ENCODE measurements around the gene LAMA3. TPM values are rescaled to one million over a fixed set of nuclear protein-coding genes. Genes with fewer than 3 reads are reported as not detected.

Gene LAMA3
- total and polyA plus RNA-seq, 2 experiments from 2014 or later: 3.9 to 4.9 TPM

- TF ChIP-seq EZH2 (IDR thresholded peaks at IDR 0.05; ENCODE audit: low read depth, unreplicated experiment) (no peak), EZH2phosphoT487 (IDR thresholded peaks at IDR 0.05; ENCODE audit: unreplicated experiment) (no peak), CTCF (conservative IDR thresholded peaks at IDR 0.05; ENCODE audit: low read depth in 2 of 2) (no peak)
Observed at GRCh38 chr18:23951206-23951605, 262.0 kb downstream of the LAMA3 start (continued).

GRCh38 chr18:23953984-23954383, 264.7 kb downstream of the LAMA3 start:
- H3K36me3 ChIP-seq (ENCODE audit: insufficient read depth): no peaks in the 10 kb centered on the region
- H3K9me3 Mint-ChIP-seq: no peaks in the 10 kb centered on the region
- no peak for DNase-seq (ENCODE audit: low spot score)
- peaks cover 35% of the 10 kb centered on the region for H3K4me1 Mint-ChIP-seq
- no peaks in the 10 kb centered on the region for H4K20me1 ChIP-seq (replicated peaks; ENCODE audit: insufficient read depth)
- H3K4me3 ChIP-seq: no peak overlapping the region
- peaks cover 2% of the 10 kb centered on the region for H3K27me3 Mint-ChIP-seq (ENCODE audit: insufficient read depth, low read depth, poor library complexity)
- no peak overlapping the region for H2AFZ ChIP-seq
- H3K9me2 ChIP-seq (ENCODE audit: insufficient read depth): no peaks in the 10 kb centered on the region; the same call in 1 of the 2 replicates
- peaks cover 35% of the 10 kb centered on the region for H3K4me1 ChIP-seq (ENCODE audit: insufficient read depth)
- no peak overlapping the region for H3K4me2 ChIP-seq
- ATAC-seq: no peak
- H3F3A ChIP-seq (replicated peaks; ENCODE audit: low read depth): peaks cover 14% of the 10 kb centered on the region; the same call in 1 of the 2 replicates
- no peaks in the 10 kb centered on the region for H3K79me2 ChIP-seq (replicated peaks; ENCODE audit: insufficient read depth)
- TF ChIP-seq ZNF114 (CRISPR knock-in tag; IDR thresholded peaks at IDR 0.05) (no peak), JUNB (IDR thresholded peaks at IDR 0.05; ENCODE audit: unreplicated experiment) (no peak), POLR2AphosphoS5 (IDR thresholded peaks at IDR 0.05; ENCODE audit: low read depth) (no peak), CREB1 (CRISPR knock-in tag; IDR thresholded peaks at IDR 0.05; ENCODE audit: low read depth) (no peak), ETS1 (IDR thresholded peaks at IDR 0.05) (no peak), STAT1 (IDR thresholded peaks at IDR 0.05; ENCODE audit: unreplicated experiment) (no peak), EZH2 (IDR thresholded peaks at IDR 0.05; ENCODE audit: low read depth, unreplicated experiment) (no peak)
- no peak overlapping the region for H3K27ac ChIP-seq (ENCODE audit: low read depth)
- no peaks in the 10 kb centered on the region for H3K36me3 Mint-ChIP-seq (ENCODE audit: low read depth)
- no peaks in the 10 kb centered on the region for H3K27me3 ChIP-seq (ENCODE audit: insufficient read depth)
- H3K4me3 Mint-ChIP-seq: no peak overlapping the region
- H3K27ac Mint-ChIP-seq: no peak overlapping the region

- Mint-ChIP-seq H3K36me3 (ENCODE audit: low read depth) (no peaks in the 10 kb centered on the region), H3K27me3 (ENCODE audit: insufficient read depth, low read depth, poor library complexity) (no peaks in the 10 kb centered on the region), H3K9me3 (no peaks in the 10 kb centered on the region), H3K27ac (no peak overlapping the region), H3K4me1 (peaks cover 18% of the 10 kb centered on the region), H3K4me3 (no peak overlapping the region)
- Histone ChIP-seq H3F3A (replicated peaks; ENCODE audit: low read depth) (peaks cover 7% of the 10 kb centered on the region; the same call in 1 of the 2 replicates), H3K9me2 (ENCODE audit: insufficient read depth) (no peaks in the 10 kb centered on the region; the same call in 1 of the 2 replicates), H3K4me2 (no peak overlapping the region), H3K27ac (ENCODE audit: low read depth) (no peak overlapping the region), H2AFZ (peak overlapping the region; percentile 70; the same call in 1 of the 2 replicates), H3K27me3 (ENCODE audit: insufficient read depth) (no peaks in the 10 kb centered on the region), H4K20me1 (replicated peaks; ENCODE audit: insufficient read depth) (no peaks in the 10 kb centered on the region), H3K4me3 (no peak overlapping the region), H3K36me3 (ENCODE audit: insufficient read depth) (no peaks in the 10 kb centered on the region), H3K79me2 (replicated peaks; ENCODE audit: insufficient read depth) (no peaks in the 10 kb centered on the region), H3K4me1 (ENCODE audit: insufficient read depth) (peaks cover 27% of the 10 kb centered on the region)
- ATAC-seq (no peak), DNase-seq (ENCODE audit: low spot score) (no peak)
- no peak for TF ChIP-seq CREB1 (CRISPR knock-in tag; IDR thresholded peaks at IDR 0.05; ENCODE audit: low read depth)
- no peak for TF ChIP-seq ZNF331 (CRISPR knock-in tag; IDR thresholded peaks at IDR 0.05; ENCODE audit: low read depth)
- TF ChIP-seq EZH2phosphoT487 (IDR thresholded peaks at IDR 0.05; ENCODE audit: unreplicated experiment): no peak
- no peak for TF ChIP-seq EZH2 (IDR thresholded peaks at IDR 0.05; ENCODE audit: low read depth, unreplicated experiment)
- TF ChIP-seq ETS1 (IDR thresholded peaks at IDR 0.05): no peak
- TF ChIP-seq REST (IDR thresholded peaks at IDR 0.05; ENCODE audit: unreplicated experiment): no peak
- no peak for TF ChIP-seq JUNB (IDR thresholded peaks at IDR 0.05; ENCODE audit: unreplicated experiment)
Observed at GRCh38 chr18:23956483-23956882, 267.2 kb downstream of the LAMA3 start.
